GM12878 (cell line): ENCODE measurements around the gene GALNS. TPM values are rescaled to one million over a fixed set of nuclear protein-coding genes. Genes with fewer than 3 reads are reported as not detected.

Experiments used
- ATAC-seq: fragments of 200-7000 bp; cut with Tn5 transposase; 3 replicates; pipeline ENCODE4 v1.9.1; 2020; ENCODE audit warnings: mild to moderate bottlenecking, moderate library complexity
- BruUV-seq: library from RNA; stranded (reverse); fragments of 400-500 nt; replicated peaks from 2 replicates; lab custom pipeline; 2021; lab: Mats Ljungman, UMichigan
- CTCF ChIA-PET: fragments of 300-600 bp; sonication (Branson Sonifier 250); formaldehyde crosslinking; extraction: SDS; loops from one replicate; lab custom pipeline; 2021; ENCODE audit warnings: inconsistent platforms; lab: Yijun Ruan, JAX
- POLR2A ChIA-PET: fragments of 350-600 bp; formaldehyde crosslinking; extraction: SDS; loops from one replicate; lab custom pipeline; 2021; ENCODE audit warnings: inconsistent platforms; lab: Charles Lee
- RAD21 ChIA-PET: fragments of 300-600 bp; sonication (Branson Sonifier 250); formaldehyde crosslinking; loops from one replicate; lab custom pipeline; 2023; ENCODE audit warnings: antibody characterized with exemption; ENCODE audit not compliant: unreplicated experiment; lab: Charles Lee
- SMC1A ChIA-PET: fragments of 300-600 bp; sonication (Branson Sonifier 250); formaldehyde crosslinking; loops from one replicate; lab custom pipeline; 2023; ENCODE audit not compliant: unreplicated experiment, uncharacterized antibody; lab: Charles Lee
- DNase-seq: peaks from one replicate; pipeline ENCODE4 v3.0.0-alpha.2; 2011; ENCODE audit warnings: low read depth, low spot score
- FAIRE-seq: peaks from 3 replicates; lab custom pipeline; 2011; peaks lifted over from hg19 to GRCh38; lab: Jason Lieb, UNC
- H2AFZ ChIP-seq: 2 replicates; pipeline ENCODE4 v1.6.0; 2011; ENCODE audit warnings: low read depth, low read length, control low read depth; ENCODE audit not compliant: control insufficient read depth
- H3K27ac ChIP-seq: 2 replicates; pipeline ENCODE4 v1.5.1; 2011; ENCODE audit warnings: control low read depth; ENCODE audit not compliant: control insufficient read depth, insufficient read depth
- H3K27me3 ChIP-seq, 2 experiments: replicated peaks in 1 of 2; 2 replicates each; pipeline versions ENCODE4 v1.6.0 to v1.6.1; 2011; ENCODE audit warnings: low read length in 1 of 2; ENCODE audit not compliant: control insufficient read depth in 2 of 2, insufficient read depth in 2 of 2
- H3K36me3 ChIP-seq, 2 experiments: 2 replicates each; pipeline ENCODE4 v1.5.1; 2011; ENCODE audit warnings: low read length in 1 of 2; ENCODE audit not compliant: control insufficient read depth in 2 of 2, insufficient read depth in 2 of 2
- H3K4me1 ChIP-seq: 2 replicates; pipeline ENCODE4 v1.6.1; 2011; ENCODE audit warnings: mild to moderate bottlenecking, low read length, moderate library complexity, mixed read lengths; ENCODE audit not compliant: control insufficient read depth, insufficient read depth
- H3K4me2 ChIP-seq: 2 replicates; pipeline ENCODE4 v1.6.0; 2011; ENCODE audit warnings: control low read depth; ENCODE audit not compliant: control insufficient read depth, insufficient read depth
- H3K4me3 ChIP-seq: fragments of 200-600 bp; sonication (generic); 2 replicates; pipeline ENCODE4 v1.5.1; 2016
- H3K79me2 ChIP-seq: 2 replicates; pipeline ENCODE4 v1.6.0; 2011; ENCODE audit warnings: low read length; ENCODE audit not compliant: control insufficient read depth, insufficient read depth
- H3K9ac ChIP-seq: 2 replicates; pipeline ENCODE4 v1.8.0; 2011; ENCODE audit warnings: low read length, control low read depth, mixed read lengths; ENCODE audit not compliant: control insufficient read depth, insufficient read depth
- H3K9me3 ChIP-seq: replicated peaks from 3 replicates; pipeline ENCODE4 v1.5.1; 2011; ENCODE audit warnings: mild to moderate bottlenecking, low read length; ENCODE audit not compliant: control insufficient read depth, insufficient read depth
- H4K20me1 ChIP-seq: 2 replicates; pipeline ENCODE4 v1.6.0; 2011; ENCODE audit not compliant: control insufficient read depth, insufficient read depth
- ASH2L ChIP-seq: fragments of 300-600, 200-600 bp; sonication (generic); IDR thresholded peaks from 2 replicates; pipeline ENCODE4 v1.6.1; 2017; ENCODE audit warnings: low read depth, mild to moderate bottlenecking, borderline replicate concordance
- BMI1 ChIP-seq: fragments of 450-650 bp; IDR thresholded peaks from 2 replicates; pipeline ENCODE4 v1.6.1; 2016; ENCODE audit warnings: mild to moderate bottlenecking, moderate library complexity, borderline replicate concordance
- CEBPZ ChIP-seq: fragments of 150-350 bp; IDR thresholded peaks from 2 replicates; pipeline ENCODE4 v1.6.1; 2016; ENCODE audit warnings: low read depth, low read length
- CTCF ChIP-seq, 3 experiments: IDR thresholded peaks in 2 of 3; conservative IDR thresholded peaks in 1 of 3; 2 replicates each; pipeline ENCODE4 v1.5.1; 2011; ENCODE audit warnings: low read depth in 3 of 3, low read length in 3 of 3, mild to moderate bottlenecking in 3 of 3, control low read depth in 2 of 3, moderate library complexity in 2 of 3, inconsistent platforms in 1 of 3, mixed read lengths in 1 of 3; ENCODE audit not compliant: control insufficient read depth in 2 of 3, insufficient read depth in 1 of 3; ENCODE audit errors: extremely low read depth in 1 of 3
- DPF2 ChIP-seq: fragments of 450-650 bp; IDR thresholded peaks from 2 replicates; pipeline ENCODE4 v1.6.1; 2017; ENCODE audit warnings: mild to moderate bottlenecking
- ELK1 ChIP-seq: IDR thresholded peaks from 2 replicates; pipeline ENCODE4 v1.6.1; 2012; ENCODE audit warnings: low read depth, low read length, improper control_type of control experiment
- IKZF2 ChIP-seq, 2 experiments: fragments of 450-650 bp; IDR thresholded peaks; 2 replicates each; pipeline ENCODE4 v1.6.1; 2017; ENCODE audit warnings: mild to moderate bottlenecking in 2 of 2, moderate library complexity in 2 of 2
- MTA2 ChIP-seq: fragments of 450-650 bp; IDR thresholded peaks from 2 replicates; pipeline ENCODE4 v1.6.1; 2016; ENCODE audit warnings: low read depth, mild to moderate bottlenecking, moderate library complexity
- NKRF ChIP-seq: fragments of 450-650 bp; conservative IDR thresholded peaks from 2 replicates; pipeline ENCODE4 v1.6.1; 2017; ENCODE audit warnings: mild to moderate bottlenecking, moderate library complexity
- NR2F1 ChIP-seq: fragments of 450-650 bp; conservative IDR thresholded peaks from 2 replicates; pipeline ENCODE4 v1.6.1; 2017; ENCODE audit warnings: mild to moderate bottlenecking
- RCOR1 ChIP-seq: conservative IDR thresholded peaks from 2 replicates; pipeline ENCODE4 v1.6.1; 2012; ENCODE audit warnings: low read depth, low read length, improper control_type of control experiment
- SMAD1 ChIP-seq: fragments of 450-650 bp; IDR thresholded peaks from 2 replicates; pipeline ENCODE4 v1.6.1; 2018; ENCODE audit warnings: mild to moderate bottlenecking, low read depth; ENCODE audit not compliant: partially characterized antibody
- TARDBP ChIP-seq: IDR thresholded peaks from 2 replicates; pipeline ENCODE4 v1.6.1; 2016; ENCODE audit warnings: borderline replicate concordance
- USF1 ChIP-seq: IDR thresholded peaks from 2 replicates; pipeline ENCODE4 v1.6.1; 2011; ENCODE audit warnings: borderline replicate concordance, low read depth, mild to moderate bottlenecking, moderate library complexity, mixed read lengths, low read length; ENCODE audit not compliant: insufficient read depth; ENCODE audit errors: extremely low read length
- ZSCAN29 ChIP-seq: fragments of 450-650 bp; IDR thresholded peaks from 2 replicates; pipeline ENCODE4 v1.6.1; 2017; ENCODE audit warnings: mild to moderate bottlenecking, moderate library complexity
- WGBS: methylation state at CpG from one replicate; pipeline ENCODE4 v1.1.6; 2016; ENCODE audit warnings: low lambda C conversion rate; ENCODE audit not compliant: insufficient replicate concordance, insufficient coverage; ENCODE audit errors: missing lambda C conversion rate; 5-methylcytosine and 5-hydroxymethylcytosine counted together
- in situ Hi-C: fragments of 300-500 bp; cut with MboI; formaldehyde crosslinking; loops from 9 replicates; pipeline ENCODE4 v1.14.3; 2018; ENCODE audit warnings: mixed read lengths
- intact Hi-C: fragments of 100-400 bp; cut with micrococcal nuclease; formaldehyde crosslinking; loops from one replicate; pipeline ENCODE4 v1.14.2; 2022; ENCODE audit not compliant: unreplicated experiment
- polyA plus RNA-seq, 11 experiments: library from polyadenylated mRNA; depleted of rRNA in 4 of 11; unstranded in 6 of 11; stranded (reverse) in 5 of 11; fragments of >200 nt; fragmentation: Nextera tagmentation in 4 of 11; fragmentation: Illumina TruSeq in 1 of 11; extraction: Ambion mirVana in 4 of 11; extraction: Trizol in 1 of 11; gene quantifications; 1 replicate in 1 of 11; 2 replicates in 10 of 11; pipeline versions ENCODE4 v1.2.1 to v1.2.3, GENCODE V29; 2011 to 2016; ENCODE audit warnings: inconsistent platforms in 2 of 11, missing spikeins in 2 of 11, low read depth in 1 of 11
- total RNA-seq, 4 experiments: library from RNA; depleted of rRNA in 3 of 4; stranded (reverse); fragments of >200 nt in 3 of 4; fragmentation: Illumina TruSeq in 1 of 4; extraction: Trizol in 1 of 4; gene quantifications; 2 replicates each; pipeline versions ENCODE4 v1.2.1 to v1.2.3, GENCODE V29; 2013 to 2021

GALNS gene
- total and polyA plus RNA-seq, 10 of the 15 experiments (the other 5 are each of a cell fraction or from before 2014, with no cell fraction given) = 0.37 to 12.4 (median 5.3) TPM

GRCh38 chr16:88847654-88848053 lies 9.1 kb downstream of the GALNS start:
- H3K4me2 ChIP-seq = no peak overlapping the region
- H3K4me1 ChIP-seq = no peaks in the 10 kb centered on the region
- H3K27me3 ChIP-seq = no peaks in the 10 kb centered on the region
- WGBS = 86% methylated on average over 18 of the region's 18 CpGs
- no peak overlapping the region for H3K4me3 ChIP-seq
- intact Hi-C loops (no loop called here), in situ Hi-C loops (no loop called here)
- ATAC-seq (no peak), FAIRE-seq (no peak), DNase-seq (no peak)
- H3K9me3 ChIP-seq = no peaks in the 10 kb centered on the region
- H2AFZ ChIP-seq = no peak overlapping the region
- H4K20me1 ChIP-seq = no peaks in the 10 kb centered on the region
- CTCF ChIA-PET = no interaction called here
- H3K36me3 ChIP-seq = no peaks in the 10 kb centered on the region
- H3K27ac ChIP-seq = no peak overlapping the region
- SMC1A ChIA-PET = no interaction called here
- BruUV-seq = no TSS peak
- RAD21 ChIA-PET = no interaction called here
- no peaks in the 10 kb centered on the region for H3K79me2 ChIP-seq
- H3K9ac ChIP-seq = no peak overlapping the region
- POLR2A ChIA-PET = no interaction called here
- no peak for TF ChIP-seq BMI1
- TF ChIP-seq CTCF (IDR thresholded peaks at IDR 0.05 in 2 of 3, conservative IDR thresholded peaks at IDR 0.05 in 1 of 3; ENCODE audit: control insufficient read depth in 2 of 3, extremely low read depth in 1 of 3, insufficient read depth in 1 of 3, low read depth in 3 of 3, low read length in 3 of 3) = no peak
- no peak for TF ChIP-seq ELK1
- TF ChIP-seq NR2F1 = no peak
- TF ChIP-seq NKRF = no peak
- TF ChIP-seq USF1 = no peak
- no peak for TF ChIP-seq ZSCAN29
- no peak for TF ChIP-seq CEBPZ
- TF ChIP-seq IKZF2 (IDR thresholded peaks at IDR 0.05) = no peak
- no peak for TF ChIP-seq DPF2
- no peak for TF ChIP-seq ASH2L
- TF ChIP-seq TARDBP = no peak
- TF ChIP-seq SMAD1 = no peak
- TF ChIP-seq MTA2 = no peak
- TF ChIP-seq RCOR1 = no peak
